Naive B cell (primary cell): ENCODE data around the gene UGT2B10. TPM values are rescaled to one million over a fixed set of nuclear protein-coding genes. Genes with fewer than 3 reads are reported as not detected.
"Not testable (repeated sequence)": the region's sequence is repeated elsewhere in the genome, so short reads cannot be mapped to it uniquely, and the experiment has no call there.

ENCODE experiments used
- ATAC-seq, 2 donors: fragments of 150-1000 bp; cut with Tn5 transposase; 2 replicates each; pipeline ENCODE4 v1.10.0; 2021; ENCODE audit warnings: low read depth in 2 of 2, mild to moderate bottlenecking in 2 of 2, moderate library complexity in 2 of 2
- DNase-seq: peaks from one replicate; pipeline ENCODE4 v3.0.0; 2022
- H3K27ac Mint-ChIP-seq, 6 donors: one replicate each; pipeline ENCODE4 v1.8.0; 2020 to 2022; ENCODE audit warnings: mild to moderate bottlenecking in 6 of 6, mixed read lengths in 6 of 6, moderate library complexity in 5 of 6, inconsistent platforms in 2 of 6
- H3K27me3 Mint-ChIP-seq, 3 donors: one replicate each; pipeline ENCODE4 v1.8.0; 2021 to 2022; ENCODE audit warnings: mixed read lengths in 3 of 3, mild to moderate bottlenecking in 1 of 3
- H3K36me3 Mint-ChIP-seq, 2 donors: one replicate each; pipeline ENCODE4 v1.8.0; 2020 to 2022; ENCODE audit warnings: mixed read lengths in 2 of 2, inconsistent platforms in 1 of 2, mild to moderate bottlenecking in 1 of 2
- H3K4me1 Mint-ChIP-seq, 3 donors: one replicate each; pipeline ENCODE4 v1.8.0; 2020 to 2022; ENCODE audit warnings: mixed read lengths in 3 of 3, inconsistent platforms in 1 of 3, mild to moderate bottlenecking in 1 of 3, moderate library complexity in 1 of 3
- H3K4me3 Mint-ChIP-seq, 8 donors: one replicate each; pipeline ENCODE4 v1.8.0; 2020 to 2022; ENCODE audit warnings: mild to moderate bottlenecking in 8 of 8, mixed read lengths in 8 of 8, moderate library complexity in 8 of 8, inconsistent platforms in 2 of 8
- H3K9me3 Mint-ChIP-seq, 7 donors: one replicate each; pipeline ENCODE4 v1.8.0; 2020 to 2022; ENCODE audit warnings: mixed read lengths in 7 of 7, mild to moderate bottlenecking in 5 of 7, inconsistent platforms in 2 of 7, moderate library complexity in 1 of 7
- polyA plus RNA-seq, 6 donors: library from polyadenylated mRNA; unstranded; fragments of 300-500 nt; fragmentation: Illumina TruSeq; gene quantifications; one replicate each; pipeline ENCODE4 v1.2.3, GENCODE V29; 2021; ENCODE audit warnings: low read depth in 6 of 6

The UGT2B10 gene
- polyA plus RNA-seq: not detected

DNA sequence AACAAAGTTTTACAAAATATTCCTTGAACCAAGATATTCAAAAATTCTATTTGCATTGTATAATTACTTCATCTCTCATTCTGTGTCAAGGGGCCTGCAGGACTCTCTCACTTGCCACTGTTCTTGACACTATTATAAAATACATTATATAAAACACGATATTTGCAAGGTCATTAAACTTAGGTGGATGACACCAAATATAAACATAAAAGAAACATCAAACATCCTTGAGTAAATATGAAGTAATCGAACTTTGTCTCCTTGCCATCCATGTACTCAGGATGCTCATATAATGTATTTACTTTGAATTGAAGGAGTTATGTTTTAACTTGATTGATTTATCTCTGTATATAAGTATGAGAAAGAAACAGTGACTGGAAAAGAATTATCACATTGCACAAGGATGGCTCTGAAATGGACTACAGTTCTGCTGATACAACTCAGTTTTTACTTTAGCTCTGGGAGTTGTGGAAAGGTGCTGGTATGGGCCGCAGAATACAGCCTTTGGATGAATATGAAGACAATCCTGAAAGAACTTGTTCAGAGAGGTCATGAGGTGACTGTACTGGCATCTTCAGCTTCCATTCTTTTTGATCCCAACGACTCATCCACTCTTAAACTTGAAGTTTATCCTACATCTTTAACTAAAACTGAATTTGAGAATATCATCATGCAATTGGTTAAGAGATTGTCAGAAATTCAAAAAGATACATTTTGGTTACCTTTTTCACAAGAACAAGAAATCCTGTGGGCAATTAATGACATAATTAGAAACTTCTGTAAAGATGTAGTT lies at the start of gene UGT2B10:
Gene UGT2B10, plus strand, starts transcription at position 378 of the 793 bp plus-strand sequence. Its CDS starts 26 bp downstream, at position 404.
- not testable (repeated sequence) for H3K9me3 Mint-ChIP-seq, H3K4me3 Mint-ChIP-seq, H3K27ac Mint-ChIP-seq, H3K27me3 Mint-ChIP-seq, H3K4me1 Mint-ChIP-seq, ATAC-seq, H3K36me3 Mint-ChIP-seq, DNase-seq

DNA sequence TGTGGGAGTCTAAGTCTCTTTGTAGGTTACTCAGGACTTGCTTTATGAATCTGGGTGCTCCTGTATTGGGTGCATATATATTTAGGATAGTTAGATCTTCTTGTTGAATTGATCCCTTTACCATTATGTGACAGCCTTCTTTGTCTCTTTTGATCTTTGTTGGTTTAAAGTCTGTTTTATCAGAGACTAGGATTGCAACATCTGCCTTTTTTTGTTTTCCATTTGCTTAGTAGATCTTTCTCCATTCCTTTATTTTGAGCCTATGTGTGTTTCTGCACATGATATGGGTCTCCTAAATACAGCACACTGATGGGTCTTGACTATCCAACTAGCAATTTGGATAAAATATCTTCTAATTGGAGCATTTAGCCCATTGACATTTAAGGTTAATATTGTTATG lies 44.0 kb upstream of the UGT2B10 start:
- not testable (repeated sequence) for DNase-seq, H3K4me1 Mint-ChIP-seq, ATAC-seq, H3K27me3 Mint-ChIP-seq, H3K36me3 Mint-ChIP-seq, H3K27ac Mint-ChIP-seq, H3K4me3 Mint-ChIP-seq
- H3K9me3 Mint-ChIP-seq: peaks cover 0 to 16% (median 5%) of the 10 kb centered on the region in 7 donors

DNA sequence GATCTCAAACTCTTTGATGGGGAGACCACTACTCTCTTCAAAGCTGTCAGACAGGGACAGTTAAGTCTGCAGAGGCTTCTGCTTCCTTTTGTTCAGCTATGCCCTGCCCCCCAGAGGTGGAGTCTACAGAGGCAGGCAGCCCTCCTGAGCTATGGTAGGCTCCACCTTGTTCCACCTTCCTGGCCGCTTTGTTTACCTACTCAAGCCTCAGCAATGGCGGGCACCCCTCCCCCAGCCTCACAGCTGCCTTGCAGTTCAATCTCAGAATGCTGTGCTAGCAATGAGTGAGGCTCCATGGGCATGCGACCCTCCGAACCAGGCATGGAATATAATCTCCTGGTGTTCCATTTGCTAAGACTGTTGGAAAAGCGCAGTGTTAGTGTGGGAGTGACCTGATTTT lies 42.1 kb upstream of the UGT2B10 start:
- Mint-ChIP-seq H3K4me1 (no peaks in the 10 kb centered on the region), H3K27ac (no peak overlapping the region), H3K27me3 (no peaks in the 10 kb centered on the region), H3K36me3 (no peaks in the 10 kb centered on the region), H3K4me3 (no peak overlapping the region), H3K9me3 (peaks cover 0 to 14% (median 5%) of the 10 kb centered on the region in 7 donors)
- no peak for ATAC-seq
- DNase-seq: no peak

DNA sequence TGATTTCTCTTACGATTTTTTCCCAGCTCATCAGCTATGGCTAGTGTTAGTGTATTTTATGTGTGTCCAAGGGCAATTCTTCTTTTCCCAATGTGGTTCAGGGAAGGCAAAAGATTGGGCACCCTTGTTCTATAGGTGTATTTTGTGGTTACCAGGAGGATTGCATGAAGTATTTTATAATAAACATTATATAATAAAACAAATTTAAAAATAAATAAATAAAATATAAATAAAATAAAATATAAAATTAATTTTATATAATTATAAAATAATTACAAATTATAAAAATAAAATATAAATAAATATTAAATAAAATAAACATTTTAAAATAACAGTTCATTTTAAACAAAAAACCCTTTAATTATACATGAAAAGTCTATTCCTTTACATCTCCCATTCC lies 35.6 kb upstream of the UGT2B10 start:
- H3K4me1 Mint-ChIP-seq: no peaks in the 10 kb centered on the region
- no peak overlapping the region for H3K4me3 Mint-ChIP-seq
- ATAC-seq: no peak
- no peaks in the 10 kb centered on the region for H3K27me3 Mint-ChIP-seq
- H3K27ac Mint-ChIP-seq: no peak overlapping the region
- peaks cover 10 to 40% (median 16%) of the 10 kb centered on the region in 7 donors for H3K9me3 Mint-ChIP-seq
- peaks cover 5 to 11% of the 10 kb centered on the region in 2 donors for H3K36me3 Mint-ChIP-seq
- no peak for DNase-seq

DNA sequence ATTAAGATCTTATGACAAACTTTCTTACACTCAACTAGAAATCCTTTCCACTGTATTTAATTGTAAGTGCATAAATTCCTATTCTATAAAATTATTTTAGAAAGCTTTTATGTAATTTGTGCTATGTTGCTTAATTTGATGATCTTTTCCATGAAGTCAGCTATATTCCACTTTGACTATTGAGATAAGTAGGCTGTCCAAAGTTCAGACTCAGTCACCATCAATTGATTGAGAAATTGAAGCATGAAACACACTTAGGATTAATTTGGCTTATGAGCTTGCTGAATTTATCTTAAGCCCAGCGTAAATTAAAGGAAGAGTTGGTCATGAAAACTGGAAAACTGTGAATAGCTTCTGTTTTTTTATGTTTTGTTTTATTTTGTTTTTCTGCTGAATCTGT lies 18.7 kb upstream of the UGT2B10 start:
- Mint-ChIP-seq H3K9me3 (peaks cover 0 to 4% (median 0%) of the 10 kb centered on the region in 7 donors), H3K36me3 (no peaks in the 10 kb centered on the region), H3K4me3 (no peak overlapping the region), H3K27ac (no peak overlapping the region), H3K27me3 (no peaks in the 10 kb centered on the region), H3K4me1 (no peaks in the 10 kb centered on the region)
- ATAC-seq (no peak), DNase-seq (no peak)

DNA sequence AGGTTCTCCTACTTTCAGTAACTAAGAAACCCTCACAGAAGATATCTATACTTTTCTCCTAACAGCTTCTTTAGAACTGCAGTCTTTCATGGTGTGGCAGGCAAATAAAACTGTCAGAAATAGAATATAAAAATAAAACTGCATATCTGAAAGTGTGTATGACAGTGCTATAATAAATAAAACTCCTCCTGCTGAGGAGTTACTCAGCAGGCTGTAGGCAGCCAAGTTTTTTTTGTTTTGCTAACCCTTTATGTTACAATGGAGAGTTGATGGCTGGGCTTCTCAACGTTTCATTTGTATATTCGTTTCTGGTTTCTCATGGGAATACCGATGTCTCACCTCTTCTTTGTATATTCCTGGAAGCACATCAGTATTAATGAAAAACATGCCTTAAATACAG lies 18.2 kb upstream of the UGT2B10 start:
- H3K4me3 Mint-ChIP-seq: no peak overlapping the region
- no peaks in the 10 kb centered on the region for H3K36me3 Mint-ChIP-seq
- no peak overlapping the region for H3K27ac Mint-ChIP-seq
- ATAC-seq (no peak), DNase-seq (no peak)
- H3K9me3 Mint-ChIP-seq: peaks cover 0 to 6% (median 0%) of the 10 kb centered on the region in 7 donors
- H3K4me1 Mint-ChIP-seq: no peaks in the 10 kb centered on the region
- no peaks in the 10 kb centered on the region for H3K27me3 Mint-ChIP-seq

DNA sequence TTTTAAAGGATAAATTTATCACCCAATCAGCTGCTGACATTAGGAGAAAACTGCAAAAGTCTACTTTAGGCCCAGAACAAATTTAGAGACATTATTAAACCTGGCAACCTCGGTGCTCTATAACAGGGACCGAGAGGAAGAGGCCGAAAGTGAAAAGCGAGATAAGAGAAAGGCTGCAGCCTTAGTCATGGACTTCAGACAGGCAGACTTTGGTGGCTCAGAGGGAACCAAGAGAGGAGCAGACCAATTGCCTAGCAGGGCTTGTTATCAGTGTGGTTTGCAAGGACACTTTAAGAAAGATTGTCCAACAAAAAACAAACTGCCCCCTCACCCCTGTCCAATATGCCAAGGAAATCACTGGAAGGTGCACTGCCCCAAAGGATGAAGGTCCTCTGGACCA lies 12.8 kb upstream of the UGT2B10 start:
- DNase-seq (no peak), ATAC-seq (no peak)
- H3K27ac Mint-ChIP-seq: no peak overlapping the region
- no peaks in the 10 kb centered on the region for H3K36me3 Mint-ChIP-seq
- H3K9me3 Mint-ChIP-seq: peaks cover 3 to 12% (median 6%) of the 10 kb centered on the region in 7 donors
- no peaks in the 10 kb centered on the region for H3K4me1 Mint-ChIP-seq
- H3K4me3 Mint-ChIP-seq: no peak overlapping the region
- H3K27me3 Mint-ChIP-seq: no peaks in the 10 kb centered on the region

DNA sequence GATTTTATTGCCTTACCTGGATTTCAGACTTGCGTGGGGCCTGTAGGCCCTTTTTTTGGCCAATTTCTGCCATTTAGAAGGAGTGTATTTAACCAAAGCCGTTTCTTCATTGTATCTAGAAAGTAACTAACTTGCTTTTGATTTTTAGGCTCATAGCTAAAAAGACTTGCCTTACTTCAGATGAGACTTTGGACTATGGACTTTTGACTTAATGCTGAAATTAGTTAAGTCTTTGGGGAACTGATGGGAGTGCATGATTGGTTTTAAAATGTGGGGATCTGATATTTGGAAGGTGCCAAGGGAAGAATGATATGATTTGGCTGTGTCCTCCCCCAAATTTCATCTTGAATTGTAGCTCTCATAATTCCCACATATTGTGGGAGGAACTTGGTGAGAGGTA lies 7.7 kb upstream of the UGT2B10 start:
- Mint-ChIP-seq H3K4me3 (no peak overlapping the region), H3K27ac (no peak overlapping the region), H3K9me3 (peaks cover 3 to 15% (median 5%) of the 10 kb centered on the region in 7 donors), H3K36me3 (no peaks in the 10 kb centered on the region), H3K4me1 (no peaks in the 10 kb centered on the region), H3K27me3 (no peaks in the 10 kb centered on the region)
- DNase-seq (no peak), ATAC-seq (no peak)

DNA sequence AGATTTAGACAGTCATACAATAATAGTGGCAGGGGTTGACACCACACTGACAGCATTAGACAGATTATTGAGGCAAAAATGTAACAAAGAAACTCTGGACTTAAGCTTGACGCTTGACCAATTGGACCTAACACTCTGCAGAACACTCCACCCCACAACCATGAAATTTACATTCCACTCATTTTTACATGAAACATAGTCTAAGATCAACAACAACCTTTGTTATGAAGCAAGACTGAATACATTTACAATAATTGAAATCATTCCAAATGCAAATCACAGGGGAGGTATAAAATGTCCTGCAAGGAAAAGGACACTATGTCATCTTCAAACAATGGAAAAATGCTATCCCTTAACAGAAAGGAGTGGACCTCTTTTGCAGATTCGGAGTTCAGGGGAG lies 4.9 kb upstream of the UGT2B10 start:
- DNase-seq: no peak
- H3K36me3 Mint-ChIP-seq: no peaks in the 10 kb centered on the region
- ATAC-seq: no peak

DNA sequence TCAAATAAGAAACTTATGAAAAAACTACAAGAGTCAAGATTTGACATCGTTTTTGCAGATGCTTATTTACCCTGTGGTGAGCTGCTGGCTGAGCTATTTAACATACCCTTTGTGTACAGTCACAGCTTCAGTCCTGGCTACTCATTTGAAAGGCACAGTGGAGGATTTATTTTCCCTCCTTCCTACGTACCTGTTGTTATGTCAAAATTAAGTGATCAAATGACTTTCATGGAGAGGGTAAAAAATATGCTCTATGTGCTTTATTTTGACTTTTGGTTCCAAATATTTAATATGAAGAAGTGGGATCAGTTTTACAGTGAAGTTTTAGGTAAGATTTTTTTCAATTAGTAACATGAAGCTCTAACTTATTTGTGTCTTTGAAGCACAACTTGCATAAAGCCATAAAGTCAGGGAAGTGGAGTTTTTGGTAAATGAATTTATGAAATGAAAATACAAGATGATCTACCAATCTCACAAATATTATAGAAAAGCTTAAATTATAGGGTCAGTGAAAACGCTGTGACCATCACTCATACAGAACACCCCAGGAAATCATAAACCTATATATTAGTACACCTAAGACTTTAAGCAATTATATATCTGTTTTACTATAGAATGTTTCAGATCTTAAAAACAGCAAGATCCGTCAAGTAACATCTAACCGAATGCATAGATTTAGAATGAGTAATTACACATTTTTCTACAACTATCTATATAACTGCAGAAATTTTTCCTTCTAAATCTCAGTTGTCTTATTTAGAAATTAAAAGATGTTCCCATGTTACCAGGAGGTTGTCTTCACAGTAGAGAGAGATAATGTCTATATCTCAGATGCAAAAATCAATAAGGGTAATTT lies 844 bp downstream of the UGT2B10 start:
- DNase-seq, H3K4me3 Mint-ChIP-seq, H3K9me3 Mint-ChIP-seq, ATAC-seq, H3K27me3 Mint-ChIP-seq, H3K36me3 Mint-ChIP-seq, H3K27ac Mint-ChIP-seq, H3K4me1 Mint-ChIP-seq: not testable (repeated sequence)

More for the DNA sequence above, 4.9 kb upstream of the UGT2B10 start:
- no peak overlapping the region for H3K4me3 Mint-ChIP-seq
- no peak overlapping the region for H3K27ac Mint-ChIP-seq
- H3K4me1 Mint-ChIP-seq: no peaks in the 10 kb centered on the region
- H3K9me3 Mint-ChIP-seq: peaks cover 3 to 15% (median 4%) of the 10 kb centered on the region in 7 donors
- no peaks in the 10 kb centered on the region for H3K27me3 Mint-ChIP-seq

DNA sequence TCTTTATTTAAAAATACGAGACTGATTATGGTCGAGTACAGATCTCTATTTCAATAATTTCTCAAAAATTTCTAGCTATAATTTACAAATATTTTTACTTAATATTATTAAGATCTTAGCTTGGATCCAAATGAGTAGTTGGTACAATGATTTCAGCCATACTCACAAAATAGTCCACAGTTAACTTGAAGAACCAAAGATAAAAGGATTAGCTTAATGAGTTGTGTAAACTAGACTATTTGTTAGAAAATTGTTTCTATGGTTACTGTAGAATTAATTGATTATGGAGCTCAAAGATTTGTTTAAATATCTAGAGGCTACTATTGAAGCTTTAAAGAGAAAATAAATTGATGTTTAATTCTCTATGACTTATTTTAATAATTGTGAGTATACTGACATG lies 1.6 kb downstream of the UGT2B10 start:
- Mint-ChIP-seq H3K27me3 (no peaks in the 10 kb centered on the region), H3K27ac (no peak overlapping the region), H3K4me1 (no peaks in the 10 kb centered on the region), H3K9me3 (peaks cover 0 to 2% (median 0%) of the 10 kb centered on the region in 7 donors), H3K36me3 (no peaks in the 10 kb centered on the region), H3K4me3 (no peak overlapping the region)
- DNase-seq: no peak
- ATAC-seq: no peak

DNA sequence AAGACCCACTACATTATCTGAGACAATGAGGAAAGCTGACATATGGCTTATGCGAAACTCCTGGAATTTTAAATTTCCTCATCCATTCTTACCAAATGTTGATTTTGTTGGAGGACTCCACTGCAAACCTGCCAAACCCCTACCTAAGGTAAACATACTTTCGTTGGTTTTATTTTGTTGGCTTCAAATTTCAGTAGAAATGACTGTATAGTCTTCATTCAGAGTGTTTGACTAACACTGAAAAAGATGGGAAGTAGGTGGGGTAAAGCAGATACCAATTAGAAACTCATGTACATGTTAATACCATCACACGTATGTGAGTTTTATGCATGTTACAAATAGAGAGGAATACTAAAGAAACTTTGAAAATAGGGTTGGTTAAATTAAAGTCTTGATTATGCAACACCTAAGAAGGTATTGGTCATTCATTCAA lies 2.3 kb downstream of the UGT2B10 start:
- not testable (repeated sequence) for DNase-seq, H3K4me1 Mint-ChIP-seq, H3K9me3 Mint-ChIP-seq, H3K27ac Mint-ChIP-seq, H3K4me3 Mint-ChIP-seq, H3K27me3 Mint-ChIP-seq, H3K36me3 Mint-ChIP-seq, ATAC-seq

DNA sequence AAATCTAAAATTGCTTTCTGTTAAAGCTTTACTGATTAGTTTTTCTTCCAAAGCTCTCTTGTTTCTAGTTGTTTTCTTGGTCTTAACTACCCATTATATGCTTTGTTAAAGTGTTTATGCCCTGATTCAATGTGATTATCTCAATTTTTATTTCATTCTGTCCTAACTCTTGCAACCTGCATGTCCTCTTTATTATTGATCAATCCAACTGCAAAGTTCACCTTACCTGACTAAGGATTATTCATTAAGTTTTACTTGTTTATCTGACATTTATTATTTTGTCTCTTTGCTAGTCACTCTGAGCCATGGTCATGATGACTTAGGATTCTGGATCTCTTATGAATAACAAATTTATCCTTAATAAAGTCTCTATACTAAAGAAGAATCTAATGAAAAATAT lies 15.8 kb downstream of the UGT2B10 start:
- DNase-seq (no peak), ATAC-seq (no peak)
- Mint-ChIP-seq H3K4me1 (no peaks in the 10 kb centered on the region), H3K27ac (no peak overlapping the region), H3K27me3 (no peaks in the 10 kb centered on the region), H3K4me3 (no peak overlapping the region), H3K9me3 (no peaks in the 10 kb centered on the region), H3K36me3 (no peaks in the 10 kb centered on the region)

DNA sequence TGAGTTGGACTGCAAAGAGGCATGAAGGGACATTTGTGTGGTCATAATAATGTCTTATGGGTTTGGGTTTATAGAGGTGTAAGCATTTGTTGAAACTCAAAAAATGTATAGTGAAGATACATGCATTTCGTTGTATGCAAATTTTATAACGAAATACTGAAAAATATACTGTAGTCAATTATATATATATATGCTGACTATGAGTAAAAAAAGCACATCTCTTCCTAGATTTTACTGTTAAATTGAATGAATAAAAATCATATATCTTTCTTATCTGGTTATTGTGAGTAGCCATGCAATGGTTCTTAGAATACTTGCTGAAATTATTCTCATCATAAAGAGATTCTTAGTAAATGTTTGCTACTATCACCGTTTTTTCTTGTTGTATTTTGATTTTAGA lies 34.5 kb downstream of the UGT2B10 start:
- H3K9me3 Mint-ChIP-seq: peaks cover 0 to 13% (median 2%) of the 10 kb centered on the region in 7 donors

More for the DNA sequence above, 34.5 kb downstream of the UGT2B10 start:
- DNase-seq (no peak), ATAC-seq (no peak)
- peaks cover 0 to 7% of the 10 kb centered on the region in 2 donors for H3K36me3 Mint-ChIP-seq
- H3K27me3 Mint-ChIP-seq: no peaks in the 10 kb centered on the region
- H3K4me1 Mint-ChIP-seq: no peaks in the 10 kb centered on the region
- no peak overlapping the region for H3K4me3 Mint-ChIP-seq
- H3K27ac Mint-ChIP-seq: no peak overlapping the region
